ENCODE measurements around the gene HERPUD1.
"Not testable (repeated sequence)": the region's sequence is repeated elsewhere in the genome, so short reads cannot be mapped to it uniquely, and the experiment has no call there.

The HERPUD1 gene

GRCh38 chr16:56931892-56932720, at the start of gene HERPUD1:
TSS of gene HERPUD1 (plus strand) at chr16:56932142. CDS start at chr16:56932245, 103 bp downstream.
- peak; percentile 98 for DNase-seq

- no peak for DNase-seq
Measured at GRCh38 chr16:56883586-56883985, 48.4 kb upstream of the HERPUD1 start.

GRCh38 chr16:56884026-56884582, 47.8 kb upstream of the HERPUD1 start:
- no peak for DNase-seq

GRCh38 chr16:56884929-56885328, 47.0 kb upstream of the HERPUD1 start:
- DNase-seq = not testable (repeated sequence)

- no peak for DNase-seq
Measured at GRCh38 chr16:56885446-56886162, 46.3 kb upstream of the HERPUD1 start.

GRCh38 chr16:56886296-56886695, 45.6 kb upstream of the HERPUD1 start:
- no peak for DNase-seq

- no peak for DNase-seq
Measured at GRCh38 chr16:56886826-56887225, 45.1 kb upstream of the HERPUD1 start.

GRCh38 chr16:56888806-56889205, 43.1 kb upstream of the HERPUD1 start:
- DNase-seq = no peak

- no peak for DNase-seq
Measured at GRCh38 chr16:56889206-56889605, 42.7 kb upstream of the HERPUD1 start.

- DNase-seq = no peak
Measured at GRCh38 chr16:56891685-56892084, 40.3 kb upstream of the HERPUD1 start.

GRCh38 chr16:56892705-56893104, 39.2 kb upstream of the HERPUD1 start:
- DNase-seq = no peak

- DNase-seq = no peak
Measured at GRCh38 chr16:56894331-56894917, 37.5 kb upstream of the HERPUD1 start.

- DNase-seq = no peak
Measured at GRCh38 chr16:56895813-56896212, 36.1 kb upstream of the HERPUD1 start.

- DNase-seq = no peak
Measured at GRCh38 chr16:56896244-56896643, 35.7 kb upstream of the HERPUD1 start.

GRCh38 chr16:56897026-56897799, 34.7 kb upstream of the HERPUD1 start:
- no peak for DNase-seq

- DNase-seq = no peak
Measured at GRCh38 chr16:56898847-56899246, 33.1 kb upstream of the HERPUD1 start.

GRCh38 chr16:56903866-56904265, 28.1 kb upstream of the HERPUD1 start:
- no peak for DNase-seq

GRCh38 chr16:56907401-56907800, 24.5 kb upstream of the HERPUD1 start:
- DNase-seq = no peak

GRCh38 chr16:56909527-56909979, 22.4 kb upstream of the HERPUD1 start:
- no peak for DNase-seq

GRCh38 chr16:56910112-56910511, 21.8 kb upstream of the HERPUD1 start:
- DNase-seq = no peak

GRCh38 chr16:56910654-56911539, 21.0 kb upstream of the HERPUD1 start:
- DNase-seq = peak; percentile 44

Measured in hematopoietic multipotent progenitor cell treated with erythropoietin and hydrocortisone succinate and interleukin-3 and kit ligand, for 6 days (in vitro differentiated cells).